ENCODE data around the gene RCSD1.
"Not testable (repeated sequence)": the region's sequence is repeated elsewhere in the genome, so short reads cannot be mapped to it uniquely, and the experiment has no call there.

The RCSD1 gene

DNA sequence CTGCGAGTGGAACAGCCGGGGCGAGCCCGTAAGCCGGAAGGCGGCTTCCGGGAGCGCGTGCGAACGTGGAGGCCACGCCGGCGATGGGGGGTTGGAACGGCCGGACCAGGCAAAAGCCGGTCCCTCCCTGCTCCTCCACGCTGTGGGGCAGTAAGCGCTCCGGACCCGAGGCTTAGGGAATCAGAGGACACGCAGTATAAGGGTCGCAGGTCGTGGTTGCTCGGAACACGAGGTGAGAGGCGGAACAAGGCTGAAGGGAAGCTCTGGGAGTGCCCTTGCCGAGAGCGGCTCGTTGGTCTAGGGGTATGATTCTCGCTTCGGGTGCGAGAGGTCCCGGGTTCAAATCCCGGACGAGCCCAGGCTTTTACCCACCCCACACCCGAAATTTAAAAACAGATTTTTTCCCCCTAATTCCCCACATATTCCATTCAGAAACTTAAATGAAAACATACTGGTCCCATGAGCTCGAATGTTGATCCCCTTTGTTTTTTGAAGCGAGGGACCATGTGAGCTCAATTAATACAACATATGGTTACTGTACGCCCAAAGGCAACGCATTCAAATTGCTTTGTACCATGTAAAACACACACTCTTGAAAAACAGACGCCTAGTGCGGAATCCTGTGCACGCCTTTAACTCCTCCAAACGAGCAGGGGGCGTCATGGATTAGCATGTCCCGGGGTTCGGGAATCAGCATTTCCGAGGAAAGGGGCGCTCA, 84.6 kb downstream of the RCSD1 start:
- peak; percentile 90 for DNase-seq (ENCODE audit: low spot score)

GRCh38 chr1:167715157-167715999, 85.3 kb downstream of the RCSD1 start:
- peak; percentile 93 for DNase-seq (ENCODE audit: low spot score)

GRCh38 chr1:167716000-167716271, 85.9 kb downstream of the RCSD1 start:
- peak; percentile 38 for DNase-seq (ENCODE audit: low spot score)

DNA sequence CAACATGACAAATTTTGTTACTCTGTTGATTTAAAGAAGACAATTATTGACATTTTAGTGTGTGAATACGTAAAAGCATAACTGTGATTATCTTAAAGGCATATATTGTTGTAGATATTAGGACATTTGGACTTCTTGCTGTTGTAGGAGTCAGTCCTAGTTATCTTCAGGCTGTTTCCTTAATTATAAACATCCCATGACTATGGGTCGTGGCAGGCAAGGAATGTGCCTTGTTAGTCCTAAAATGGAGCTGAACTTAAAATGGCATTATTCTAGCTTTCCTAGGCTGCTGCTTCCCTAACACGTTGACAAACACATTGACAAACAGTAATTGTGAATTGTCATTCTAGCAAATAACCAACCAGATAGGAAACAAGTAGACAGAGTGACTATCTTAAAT, 87.3 kb downstream of the RCSD1 start:
- no peak for DNase-seq (ENCODE audit: low spot score)

DNA sequence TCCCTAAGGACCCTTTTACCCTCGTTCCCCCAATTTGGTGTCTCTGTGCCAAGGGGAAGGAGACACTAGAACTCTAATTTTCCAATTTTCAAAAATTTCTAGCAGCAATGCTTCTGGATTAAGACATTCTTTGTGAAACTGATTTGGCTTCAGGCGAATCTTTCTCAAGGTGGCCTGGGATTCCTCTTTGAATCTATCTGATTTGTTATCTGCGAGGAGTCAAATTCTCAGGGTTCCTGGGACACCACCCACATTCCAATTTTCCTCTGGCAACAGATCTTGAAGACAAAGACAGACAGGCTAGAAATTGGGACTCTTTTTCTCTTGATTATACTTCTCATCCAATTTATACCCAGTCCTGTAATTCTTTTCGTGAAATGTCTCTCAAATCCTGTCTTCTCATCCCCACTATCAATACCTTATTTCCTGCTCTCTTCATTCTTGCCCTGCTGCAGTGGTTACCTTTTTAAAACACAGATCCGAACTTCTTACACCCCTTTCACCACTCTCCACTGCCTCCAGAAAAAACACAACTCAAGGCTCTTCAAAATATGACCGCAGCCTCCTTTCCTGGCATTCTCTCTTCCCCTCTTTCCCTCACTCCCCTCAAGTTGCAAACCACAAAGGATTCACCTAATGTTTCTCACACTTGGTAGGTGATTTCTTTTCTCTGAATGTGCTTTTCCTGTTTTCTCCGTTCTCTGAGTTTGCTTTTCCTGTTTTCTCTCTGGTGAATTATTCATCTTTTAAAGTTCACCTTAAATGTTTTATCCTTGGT, 89.1 kb downstream of the RCSD1 start:
- DNase-seq (ENCODE audit: low spot score) = no peak

DNA sequence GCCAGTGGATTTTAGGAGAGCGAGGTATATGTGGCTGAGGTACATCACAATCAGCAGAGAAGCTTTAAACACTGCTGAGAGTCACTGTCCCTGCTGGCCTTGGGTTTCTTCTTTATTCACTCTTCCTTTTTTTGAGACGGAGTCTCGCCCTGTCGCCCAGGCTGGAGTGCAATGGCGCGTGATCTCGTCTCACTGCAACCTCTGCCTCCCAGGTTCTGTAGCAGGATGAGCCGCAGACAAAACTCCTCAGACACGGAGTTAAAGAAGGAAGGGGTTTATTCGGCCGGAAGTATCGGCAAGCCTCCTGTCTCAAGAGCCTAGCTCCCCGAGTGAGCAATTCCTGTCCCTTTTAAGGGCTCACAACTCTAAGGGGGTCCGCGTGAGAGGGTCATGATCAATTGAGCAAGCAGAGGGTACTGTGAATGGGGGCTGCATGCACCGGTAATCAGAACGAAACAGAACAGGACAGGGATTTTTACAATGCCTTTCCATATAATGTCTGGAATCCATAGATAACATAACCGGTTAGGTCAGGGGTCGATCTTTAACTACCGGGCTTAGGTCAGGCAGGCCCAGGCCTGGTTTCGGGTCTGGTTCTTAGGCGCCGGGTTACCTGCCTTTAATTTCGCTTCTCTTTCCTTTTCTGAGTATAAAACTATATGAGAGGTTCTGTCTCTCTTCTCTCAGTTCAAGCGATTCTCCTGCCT, 89.8 kb downstream of the RCSD1 start:
- DNase-seq (ENCODE audit: low spot score) = not testable (repeated sequence)

GRCh38 chr1:167720965-167721616, 91.1 kb downstream of the RCSD1 start:
- peak; percentile 58 for DNase-seq (ENCODE audit: low spot score)

DNA sequence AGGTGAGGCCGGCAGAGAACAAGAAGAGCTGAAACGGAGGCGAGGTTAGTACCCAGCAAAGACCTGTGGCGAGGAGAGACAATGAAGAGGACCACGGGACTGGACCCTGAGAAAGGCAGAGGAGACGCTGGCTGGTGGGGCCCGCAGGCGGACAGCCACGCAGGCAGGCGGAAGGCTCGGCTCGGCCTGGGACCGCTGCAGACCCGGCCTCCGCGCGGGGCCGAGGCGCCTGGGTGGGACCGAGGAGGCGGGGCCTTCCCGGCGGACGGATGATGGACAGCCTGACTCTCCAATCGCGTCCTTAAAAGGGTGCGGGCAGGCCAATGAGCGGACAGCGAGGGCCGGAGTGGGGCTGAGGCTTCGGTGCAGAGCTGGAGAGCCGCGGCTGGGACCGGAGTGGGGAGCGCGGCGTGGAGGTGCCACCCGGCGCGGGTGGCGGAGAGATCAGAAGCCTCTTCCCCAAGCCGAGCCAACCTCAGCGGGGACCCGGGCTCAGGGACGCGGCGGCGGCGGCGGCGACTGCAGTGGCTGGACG, 91.7 kb downstream of the RCSD1 start, which contains the start of gene MPZL1:
TSS of gene MPZL1 (plus strand) at position 366 of the 535 bp plus-strand sequence. CDS start 170 bp downstream, outside the sequence.
- peak; percentile 95 for DNase-seq (ENCODE audit: low spot score)

DNA sequence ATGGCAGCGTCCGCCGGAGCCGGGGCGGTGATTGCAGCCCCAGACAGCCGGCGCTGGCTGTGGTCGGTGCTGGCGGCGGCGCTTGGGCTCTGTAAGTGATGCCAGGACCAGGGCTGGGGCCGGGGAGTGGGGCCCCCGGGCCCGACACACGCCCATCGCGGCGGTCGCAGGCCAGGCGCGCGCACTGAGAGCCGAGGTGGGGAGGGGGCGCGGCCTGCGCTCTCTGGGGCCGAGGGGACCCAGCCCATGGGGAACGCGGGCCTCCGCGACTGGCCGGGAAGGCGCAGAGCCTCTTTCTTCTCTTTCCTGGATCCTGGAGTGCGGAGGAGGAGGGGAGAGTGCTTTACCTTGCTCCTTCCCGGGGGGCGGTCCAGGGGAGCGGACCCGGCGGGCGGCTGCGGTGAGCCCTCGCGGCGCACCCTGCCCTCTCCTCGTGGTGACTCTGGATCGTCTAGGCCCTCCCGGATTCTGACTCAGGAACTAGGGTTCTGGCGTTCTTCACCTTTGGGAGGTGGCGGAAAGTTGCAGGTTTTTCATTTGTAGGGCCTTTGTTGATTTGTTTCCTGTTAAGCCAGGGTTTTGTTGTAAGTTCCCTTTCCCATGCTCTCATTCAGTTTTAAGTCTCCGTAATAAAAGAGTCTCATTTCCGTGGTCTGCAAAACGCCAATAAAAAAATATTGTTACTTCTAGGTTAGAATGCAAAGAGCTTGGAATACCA, 92.3 kb downstream of the RCSD1 start:
- no peak for DNase-seq (ENCODE audit: low spot score)

GRCh38 chr1:167722870-167723251, 92.8 kb downstream of the RCSD1 start:
- DNase-seq (ENCODE audit: low spot score) = no peak

GRCh38 chr1:167723707-167724323, 93.8 kb downstream of the RCSD1 start:
- DNase-seq (ENCODE audit: low spot score) = no peak

GRCh38 chr1:167726008-167726407, 96.0 kb downstream of the RCSD1 start:
- DNase-seq (ENCODE audit: low spot score) = no peak

- DNase-seq (ENCODE audit: low spot score) = no peak
Measured at GRCh38 chr1:167728818-167729410, 98.9 kb downstream of the RCSD1 start.

- DNase-seq (ENCODE audit: low spot score) = no peak
Measured at GRCh38 chr1:167734227-167734626, 104.2 kb downstream of the RCSD1 start.

DNA sequence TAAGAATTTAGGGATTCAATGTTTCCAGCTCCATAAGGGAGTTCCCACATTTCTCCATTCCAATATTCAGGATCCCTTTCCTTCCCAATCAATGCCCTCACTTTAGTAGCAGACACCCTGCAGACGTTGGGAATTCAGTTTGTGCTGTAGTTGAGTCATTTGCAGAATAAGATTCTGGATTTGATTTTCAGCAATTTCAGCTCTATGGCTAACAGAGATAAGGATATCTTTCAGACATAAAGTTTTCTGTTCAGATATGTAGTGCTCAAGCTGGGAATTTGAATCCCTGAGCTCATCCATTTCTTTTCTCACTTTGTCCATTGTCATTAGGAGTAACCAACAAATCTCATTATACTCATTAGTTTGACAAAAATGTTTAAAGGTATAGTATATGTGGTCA, 104.8 kb downstream of the RCSD1 start:
- no peak for DNase-seq (ENCODE audit: low spot score)

GRCh38 chr1:167737169-167737568, 107.1 kb downstream of the RCSD1 start:
- DNase-seq (ENCODE audit: low spot score) = no peak

- DNase-seq (ENCODE audit: low spot score) = no peak
Measured at GRCh38 chr1:167738158-167738557, 108.1 kb downstream of the RCSD1 start.

GRCh38 chr1:167739752-167740151, 109.7 kb downstream of the RCSD1 start:
- no peak for DNase-seq (ENCODE audit: low spot score)

GRCh38 chr1:167741103-167741502, 111.1 kb downstream of the RCSD1 start:
- DNase-seq (ENCODE audit: low spot score) = not testable (repeated sequence)
